Natural killer cell (primary cell): ENCODE data around the gene STK25. TPM values are rescaled to one million over a fixed set of nuclear protein-coding genes. Genes with fewer than 3 reads are reported as not detected.

Experiments used
- ATAC-seq, 3 donors: fragments of 150-1000 bp in 2 of 3; fragments of 200-7000 bp in 1 of 3; cut with Tn5 transposase; 1 replicate in 1 of 3; 2 replicates in 2 of 3; pipeline ENCODE4 v1.10.0; 2021; ENCODE audit warnings: mild to moderate bottlenecking in 2 of 3, moderate library complexity in 2 of 3
- DNase-seq, 2 donors: peaks; one replicate each; pipeline versions ENCODE4 v3.0.0 to v3.0.0-alpha.2; 2013 to 2021; ENCODE audit warnings: mixed read lengths in 1 of 2
- H3K27ac ChIP-seq: one replicate; pipeline ENCODE4 v1.5.1; 2013; ENCODE audit warnings: mild to moderate bottlenecking, low read length
- H3K27me3 ChIP-seq: one replicate; pipeline ENCODE4 v1.6.1; 2013; ENCODE audit warnings: low read length; ENCODE audit not compliant: control insufficient read depth, insufficient read depth
- H3K36me3 ChIP-seq: one replicate; pipeline ENCODE4 v1.6.1; 2013; ENCODE audit warnings: low read length; ENCODE audit not compliant: control insufficient read depth, insufficient read depth
- H3K4me1 ChIP-seq: one replicate; pipeline ENCODE4 v1.6.1; 2013; ENCODE audit warnings: low read length; ENCODE audit not compliant: control insufficient read depth, insufficient read depth
- H3K4me3 ChIP-seq: one replicate; pipeline ENCODE4 v1.5.1; 2013; ENCODE audit warnings: low read length
- H3K9me3 ChIP-seq: one replicate; pipeline ENCODE4 v1.6.1; 2013; ENCODE audit warnings: low read length; ENCODE audit not compliant: control insufficient read depth, insufficient read depth
- H3K27ac Mint-ChIP-seq, 2 donors: one replicate each; pipeline ENCODE4 v1.8.0; 2022; ENCODE audit warnings: mild to moderate bottlenecking in 2 of 2, mixed read lengths in 2 of 2, moderate library complexity in 1 of 2
- H3K27me3 Mint-ChIP-seq, 2 donors: one replicate each; pipeline ENCODE4 v1.8.0; 2022; ENCODE audit warnings: low read depth in 2 of 2, mixed read lengths in 2 of 2
- H3K36me3 Mint-ChIP-seq: one replicate; pipeline ENCODE4 v1.8.0; 2022; ENCODE audit warnings: mixed read lengths
- H3K4me1 Mint-ChIP-seq, 2 donors: one replicate each; pipeline ENCODE4 v1.8.0; 2022; ENCODE audit warnings: mixed read lengths in 2 of 2
- H3K4me3 Mint-ChIP-seq: one replicate; pipeline ENCODE4 v1.8.0; 2022; ENCODE audit warnings: mild to moderate bottlenecking, moderate library complexity, mixed read lengths
- H3K9me3 Mint-ChIP-seq, 2 donors: one replicate each; pipeline ENCODE4 v1.8.0; 2022; ENCODE audit warnings: mixed read lengths in 2 of 2
- WGBS: methylation state at CpG from one replicate; pipeline ENCODE4 v1.1.7; 2013; ENCODE audit warnings: missing lambda C conversion rate; ENCODE audit not compliant: insufficient coverage; 5-methylcytosine and 5-hydroxymethylcytosine counted together
- intact Hi-C: fragments of 100-400 bp; cut with micrococcal nuclease; formaldehyde crosslinking; loops from one replicate; pipeline ENCODE4 v1.14.2; 2022
- total RNA-seq, 4 donors: library from RNA; stranded (reverse); fragments of 120-200 nt in 1 of 4; gene quantifications; one replicate each; pipeline versions ENCODE4 v1.2.3 to v1.2.4, GENCODE V29; 2013 to 2022
- TF ChIP-seq, protein P1 (sequence below): fragments of 200-600 bp; IDR thresholded peaks from one replicate; pipeline ENCODE4 v1.8.0; 2022; ENCODE audit warnings: antibody characterized with exemption

The STK25 gene
- total RNA-seq, 3 donors from 2014 or later (not counting 1 experiment from before 2014, with no cell fraction given) = 110 to 140 (median 135) TPM

DNA sequence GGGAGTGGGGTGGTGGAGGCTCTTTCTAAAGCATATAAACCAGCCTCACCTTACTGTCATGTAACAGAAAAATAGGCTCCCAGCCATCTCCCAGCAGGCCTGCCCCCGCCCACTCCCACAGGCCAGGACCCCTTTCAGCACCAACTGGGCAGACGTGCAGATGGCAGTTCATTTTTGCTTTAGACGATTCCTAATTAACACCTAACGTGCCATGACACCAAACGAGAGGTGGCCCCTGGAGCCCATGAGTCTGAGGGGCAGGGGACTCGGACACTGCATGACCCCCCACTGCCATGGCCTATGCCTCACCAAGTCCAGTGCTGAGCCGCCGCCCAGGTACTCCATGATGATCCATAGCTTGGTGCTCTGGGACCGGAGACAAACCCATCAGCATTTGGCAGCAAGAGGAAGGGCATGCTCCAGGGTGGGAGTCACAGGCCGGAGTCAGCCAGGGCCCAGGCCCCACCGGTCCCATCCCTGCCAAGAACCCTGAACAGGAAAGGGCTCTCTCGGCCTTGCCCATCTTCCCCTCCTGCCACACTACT is 7.9 kb downstream of the STK25 start:
- no peaks in the 10 kb centered on the region for H3K27me3 Mint-ChIP-seq
- no peak overlapping the region for H3K4me3 Mint-ChIP-seq
- intact Hi-C loops = no loop called here
- H3K36me3 ChIP-seq = peaks cover 30% of the 10 kb centered on the region
- no peaks in the 10 kb centered on the region for H3K9me3 Mint-ChIP-seq
- WGBS = 96% methylated on average over 12 of the region's 12 CpGs
- H3K4me3 ChIP-seq = no peak overlapping the region
- no peak overlapping the region for H3K27ac ChIP-seq
- ATAC-seq (no peak), DNase-seq (no peak)
- no peak overlapping the region for H3K27ac Mint-ChIP-seq
- no peaks in the 10 kb centered on the region for H3K27me3 ChIP-seq
- H3K4me1 ChIP-seq = peaks cover 3% of the 10 kb centered on the region
- no peaks in the 10 kb centered on the region for H3K36me3 Mint-ChIP-seq
- H3K9me3 ChIP-seq = no peaks in the 10 kb centered on the region
- TF ChIP-seq, protein P1, sequence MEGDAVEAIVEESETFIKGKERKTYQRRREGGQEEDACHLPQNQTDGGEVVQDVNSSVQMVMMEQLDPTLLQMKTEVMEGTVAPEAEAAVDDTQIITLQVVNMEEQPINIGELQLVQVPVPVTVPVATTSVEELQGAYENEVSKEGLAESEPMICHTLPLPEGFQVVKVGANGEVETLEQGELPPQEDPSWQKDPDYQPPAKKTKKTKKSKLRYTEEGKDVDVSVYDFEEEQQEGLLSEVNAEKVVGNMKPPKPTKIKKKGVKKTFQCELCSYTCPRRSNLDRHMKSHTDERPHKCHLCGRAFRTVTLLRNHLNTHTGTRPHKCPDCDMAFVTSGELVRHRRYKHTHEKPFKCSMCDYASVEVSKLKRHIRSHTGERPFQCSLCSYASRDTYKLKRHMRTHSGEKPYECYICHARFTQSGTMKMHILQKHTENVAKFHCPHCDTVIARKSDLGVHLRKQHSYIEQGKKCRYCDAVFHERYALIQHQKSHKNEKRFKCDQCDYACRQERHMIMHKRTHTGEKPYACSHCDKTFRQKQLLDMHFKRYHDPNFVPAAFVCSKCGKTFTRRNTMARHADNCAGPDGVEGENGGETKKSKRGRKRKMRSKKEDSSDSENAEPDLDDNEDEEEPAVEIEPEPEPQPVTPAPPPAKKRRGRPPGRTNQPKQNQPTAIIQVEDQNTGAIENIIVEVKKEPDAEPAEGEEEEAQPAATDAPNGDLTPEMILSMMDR = no peak
- H3K4me1 Mint-ChIP-seq = peaks cover 0 to 11% of the 10 kb centered on the region in 2 donors

DNA sequence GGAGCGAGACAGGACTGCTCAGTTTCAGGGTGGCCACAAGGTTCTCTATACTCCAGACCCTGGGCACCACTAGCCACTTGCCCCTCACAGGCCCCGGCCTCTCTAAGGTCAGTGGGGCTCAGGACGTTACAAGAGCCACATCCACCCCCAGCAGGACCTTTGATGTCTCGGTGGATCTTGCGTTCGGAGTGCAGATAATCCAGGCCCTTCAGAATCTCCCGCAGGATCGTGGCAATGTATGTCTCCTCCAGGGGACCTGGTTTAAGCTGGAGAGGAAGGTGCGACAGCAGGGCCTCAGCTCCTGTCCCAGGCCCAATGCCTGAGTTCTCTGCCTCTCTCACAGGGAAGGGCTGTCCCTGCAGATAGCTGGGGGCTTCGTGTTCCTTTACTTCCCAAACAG is 8.4 kb downstream of the STK25 start:
- H3K27ac ChIP-seq = no peak overlapping the region
- Mint-ChIP-seq H3K9me3 (no peaks in the 10 kb centered on the region), H3K27me3 (no peaks in the 10 kb centered on the region), H3K27ac (no peak overlapping the region), H3K4me1 (peaks cover 0 to 6% of the 10 kb centered on the region in 2 donors), H3K4me3 (no peak overlapping the region), H3K36me3 (no peaks in the 10 kb centered on the region)
- no peak overlapping the region for H3K4me3 ChIP-seq
- no peaks in the 10 kb centered on the region for H3K4me1 ChIP-seq
- H3K27me3 ChIP-seq = no peaks in the 10 kb centered on the region
- no peaks in the 10 kb centered on the region for H3K9me3 ChIP-seq
- intact Hi-C loops = no loop called here
- H3K36me3 ChIP-seq = peaks cover 34% of the 10 kb centered on the region
- DNase-seq (no peak), ATAC-seq (no peak)
- 97% methylated on average over 9 of the region's 10 CpGs for WGBS
- TF ChIP-seq, protein P1 = no peak

DNA sequence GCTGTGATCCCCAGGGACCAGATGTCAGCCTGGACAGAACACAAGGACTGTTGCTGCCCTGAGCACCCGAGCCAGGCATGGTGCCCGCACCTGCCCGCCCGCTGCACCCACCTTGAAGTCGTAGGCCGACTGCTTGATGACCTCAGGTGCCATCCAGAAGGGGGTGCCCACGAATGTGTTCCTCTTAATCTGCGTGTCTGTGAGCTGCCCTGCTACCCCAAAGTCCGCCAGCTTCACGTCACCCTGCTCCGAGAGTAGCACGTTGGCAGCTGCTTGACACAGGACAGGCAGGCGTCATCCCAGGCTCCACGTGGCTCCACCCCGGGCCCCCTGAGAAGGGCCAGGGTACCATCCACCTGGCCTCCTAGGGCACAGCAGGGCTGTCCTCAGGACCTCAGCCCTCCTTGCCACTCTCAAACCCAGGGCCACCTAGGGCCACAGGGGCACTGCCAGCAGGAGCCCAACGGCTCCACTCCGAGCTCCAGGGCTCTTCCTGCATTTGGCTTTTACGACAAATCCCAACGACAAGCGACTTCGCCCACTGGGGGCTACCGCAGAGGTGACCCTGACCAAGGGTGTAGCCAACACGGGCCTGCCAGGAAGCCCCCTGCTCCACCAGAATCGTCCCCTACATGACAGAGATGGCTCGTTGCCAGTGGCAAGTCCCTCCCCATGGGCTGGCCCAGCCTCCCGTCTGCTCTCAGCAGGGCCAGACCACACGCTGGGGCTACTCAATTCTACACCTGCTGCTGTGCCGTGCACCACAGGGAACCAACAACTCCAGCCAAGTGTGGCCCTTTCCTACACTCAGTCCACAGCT is 9.0 kb downstream of the STK25 start:
- Histone ChIP-seq H3K27ac (no peak overlapping the region), H3K36me3 (peaks cover 40% of the 10 kb centered on the region), H3K4me3 (no peak overlapping the region), H3K27me3 (no peaks in the 10 kb centered on the region), H3K9me3 (no peaks in the 10 kb centered on the region), H3K4me1 (no peaks in the 10 kb centered on the region)
- Mint-ChIP-seq H3K27ac (no peak overlapping the region), H3K27me3 (no peaks in the 10 kb centered on the region), H3K4me1 (no peaks in the 10 kb centered on the region), H3K4me3 (no peak overlapping the region), H3K9me3 (no peaks in the 10 kb centered on the region), H3K36me3 (no peaks in the 10 kb centered on the region)
- TF ChIP-seq, protein P1 = no peak
- no peak for ATAC-seq
- no peak for DNase-seq
- intact Hi-C loops = no loop called here
- WGBS = 94% methylated on average over 28 of the region's 28 CpGs
